ENCODE results near the gene SKI.

GRCh38 chr1:2346691-2347408 lies 118.7 kb downstream of the SKI start:
- TF ChIP-seq EZH2phosphoT487 (IDR thresholded peaks at IDR 0.05; ENCODE audit: borderline replicate concordance, low read length) (no peak), EZH2 (IDR thresholded peaks at IDR 0.05; ENCODE audit: low read length, unreplicated experiment) (no peak)
- TF ChIP-seq, protein P1, sequence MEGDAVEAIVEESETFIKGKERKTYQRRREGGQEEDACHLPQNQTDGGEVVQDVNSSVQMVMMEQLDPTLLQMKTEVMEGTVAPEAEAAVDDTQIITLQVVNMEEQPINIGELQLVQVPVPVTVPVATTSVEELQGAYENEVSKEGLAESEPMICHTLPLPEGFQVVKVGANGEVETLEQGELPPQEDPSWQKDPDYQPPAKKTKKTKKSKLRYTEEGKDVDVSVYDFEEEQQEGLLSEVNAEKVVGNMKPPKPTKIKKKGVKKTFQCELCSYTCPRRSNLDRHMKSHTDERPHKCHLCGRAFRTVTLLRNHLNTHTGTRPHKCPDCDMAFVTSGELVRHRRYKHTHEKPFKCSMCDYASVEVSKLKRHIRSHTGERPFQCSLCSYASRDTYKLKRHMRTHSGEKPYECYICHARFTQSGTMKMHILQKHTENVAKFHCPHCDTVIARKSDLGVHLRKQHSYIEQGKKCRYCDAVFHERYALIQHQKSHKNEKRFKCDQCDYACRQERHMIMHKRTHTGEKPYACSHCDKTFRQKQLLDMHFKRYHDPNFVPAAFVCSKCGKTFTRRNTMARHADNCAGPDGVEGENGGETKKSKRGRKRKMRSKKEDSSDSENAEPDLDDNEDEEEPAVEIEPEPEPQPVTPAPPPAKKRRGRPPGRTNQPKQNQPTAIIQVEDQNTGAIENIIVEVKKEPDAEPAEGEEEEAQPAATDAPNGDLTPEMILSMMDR (conservative IDR thresholded peaks at IDR 0.05; ENCODE audit: low read depth, low read length), result no peak
